GM12878 (cell line): Measurements from ENCODE around the gene SPATA9. TPM values are rescaled to one million over a fixed set of nuclear protein-coding genes. Genes with fewer than 3 reads are reported as not detected.

ENCODE experiments used
- JUNB ChIP-seq: IDR thresholded peaks from 2 replicates; pipeline ENCODE4 v1.6.1; 2016; ENCODE audit warnings: antibody characterized with exemption, mild to moderate bottlenecking
- NR2C2 ChIP-seq: IDR thresholded peaks from 2 replicates; pipeline ENCODE4 v1.6.1; 2011; ENCODE audit warnings: borderline replicate concordance, low read depth; ENCODE audit not compliant: control insufficient read depth, insufficient read length
- NRF1 ChIP-seq: conservative IDR thresholded peaks from 2 replicates; pipeline ENCODE4 v1.6.1; 2011; ENCODE audit warnings: mild to moderate bottlenecking, low read depth, low read length, improper control_type of control experiment
- RAD21 ChIP-seq: IDR thresholded peaks from 2 replicates; pipeline ENCODE4 v1.6.1; 2011; ENCODE audit warnings: mild to moderate bottlenecking, low read depth, low read length, moderate library complexity; ENCODE audit not compliant: insufficient read depth
- RUNX3 ChIP-seq: IDR thresholded peaks from 2 replicates; pipeline ENCODE4 v1.6.1; 2012; ENCODE audit warnings: low read length, inconsistent platforms
- TAF1 ChIP-seq: IDR thresholded peaks from 2 replicates; pipeline ENCODE4 v1.6.1; 2011; ENCODE audit warnings: mild to moderate bottlenecking, low read depth, low read length, borderline replicate concordance
- ZBED1 ChIP-seq: IDR thresholded peaks from 2 replicates; pipeline ENCODE4 v1.6.1; 2016; ENCODE audit warnings: borderline replicate concordance
- ZNF207 ChIP-seq: fragments of 450-650 bp; IDR thresholded peaks from 2 replicates; pipeline ENCODE4 v1.6.1; 2014; ENCODE audit warnings: antibody characterized with exemption, mild to moderate bottlenecking, borderline replicate concordance
- ZNF24 ChIP-seq: fragments of 450-650 bp; IDR thresholded peaks from 2 replicates; pipeline ENCODE4 v1.6.1; 2017; ENCODE audit warnings: antibody characterized with exemption, mild to moderate bottlenecking
- polyA plus RNA-seq, 11 experiments: library from polyadenylated mRNA; depleted of rRNA in 4 of 11; unstranded in 6 of 11; stranded (reverse) in 5 of 11; fragments of >200 nt; fragmentation: Nextera tagmentation in 4 of 11; fragmentation: Illumina TruSeq in 1 of 11; extraction: Ambion mirVana in 4 of 11; extraction: Trizol in 1 of 11; gene quantifications; 1 replicate in 1 of 11; 2 replicates in 10 of 11; pipeline versions ENCODE4 v1.2.1 to v1.2.3, GENCODE V29; 2011 to 2016; ENCODE audit warnings: inconsistent platforms in 2 of 11, missing spikeins in 2 of 11, low read depth in 1 of 11
- total RNA-seq, 4 experiments: library from RNA; depleted of rRNA in 3 of 4; stranded (reverse); fragments of >200 nt in 3 of 4; fragmentation: Illumina TruSeq in 1 of 4; extraction: Trizol in 1 of 4; gene quantifications; 2 replicates each; pipeline versions ENCODE4 v1.2.1 to v1.2.3, GENCODE V29; 2013 to 2021
- TF ChIP-seq, protein P1 (sequence below): fragments of 450-650 bp; conservative IDR thresholded peaks from 2 replicates; pipeline ENCODE4 v1.6.1; 2017; ENCODE audit warnings: mild to moderate bottlenecking, moderate library complexity
- TF ChIP-seq, protein P2 (sequence below): fragments of 450-650 bp; IDR thresholded peaks from 2 replicates; pipeline ENCODE4 v1.6.1; 2017; ENCODE audit warnings: mild to moderate bottlenecking, low read depth, inconsistent platforms; ENCODE audit not compliant: poor library complexity, severe bottlenecking
- TF ChIP-seq, protein P3 (sequence below): IDR thresholded peaks from 2 replicates; pipeline ENCODE4 v1.6.1; 2012; ENCODE audit warnings: low read depth, low read length, improper control_type of control experiment
- TF ChIP-seq, protein P4 (sequence below): fragments of 450-650 bp; IDR thresholded peaks from 2 replicates; pipeline ENCODE4 v1.6.1; 2017; ENCODE audit warnings: borderline replicate concordance
- TF ChIP-seq, protein P5 (sequence below): IDR thresholded peaks from 2 replicates; pipeline ENCODE4 v1.6.1; 2012; ENCODE audit warnings: low read depth, low read length, improper control_type of control experiment
- TF ChIP-seq, protein P6 (sequence below): fragments of 450-650 bp; IDR thresholded peaks from 2 replicates; pipeline ENCODE4 v1.6.1; 2017; ENCODE audit warnings: antibody characterized with exemption, mild to moderate bottlenecking, moderate library complexity
- TF ChIP-seq, protein P7 (sequence below): IDR thresholded peaks from 2 replicates; pipeline ENCODE4 v1.6.1; 2011; ENCODE audit warnings: mild to moderate bottlenecking, low read depth, low read length, moderate library complexity; ENCODE audit not compliant: insufficient replicate concordance

Gene SPATA9
- total and polyA plus RNA-seq, 10 of the 15 experiments (the other 5 are each of a cell fraction or from before 2014, with no cell fraction given) = 0.11 to 0.49 (median 0.16) TPM; not detected in 1

DNA sequence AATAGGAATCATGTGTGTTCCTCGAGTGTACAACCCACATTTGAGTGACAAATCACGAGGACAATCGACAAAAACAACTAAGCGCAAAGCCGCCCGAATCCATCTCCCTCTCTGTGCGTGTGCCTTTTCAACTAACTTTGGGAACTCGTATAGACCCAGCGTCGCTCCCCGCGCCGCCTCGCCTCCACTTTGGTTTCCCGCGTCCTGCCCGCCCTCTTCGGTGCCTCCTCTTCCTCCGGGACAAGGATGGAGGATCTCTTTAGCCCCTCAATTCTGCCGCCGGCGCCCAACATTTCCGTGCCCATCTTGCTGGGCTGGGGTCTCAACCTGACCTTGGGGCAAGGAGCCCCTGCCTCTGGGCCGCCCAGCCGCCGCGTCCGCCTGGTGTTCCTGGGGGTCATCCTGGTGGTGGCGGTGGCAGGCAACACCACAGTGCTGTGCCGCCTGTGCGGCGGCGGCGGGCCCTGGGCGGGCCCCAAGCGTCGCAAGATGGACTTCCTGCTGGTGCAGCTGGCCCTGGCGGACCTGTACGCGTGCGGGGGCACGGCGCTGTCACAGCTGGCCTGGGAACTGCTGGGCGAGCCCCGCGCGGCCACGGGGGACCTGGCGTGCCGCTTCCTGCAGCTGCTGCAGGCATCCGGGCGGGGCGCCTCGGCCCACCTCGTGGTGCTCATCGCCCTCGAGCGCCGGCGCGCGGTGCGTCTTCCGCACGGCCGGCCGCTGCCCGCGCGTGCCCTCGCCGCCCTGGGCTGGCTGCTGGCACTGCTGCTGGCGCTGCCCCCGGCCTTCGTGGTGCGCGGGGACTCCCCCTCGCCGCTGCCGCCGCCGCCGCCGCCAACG lies 62.5 kb downstream of the SPATA9 start, which contains the start of gene GPR150 (continued):
- TF ChIP-seq, protein P1, sequence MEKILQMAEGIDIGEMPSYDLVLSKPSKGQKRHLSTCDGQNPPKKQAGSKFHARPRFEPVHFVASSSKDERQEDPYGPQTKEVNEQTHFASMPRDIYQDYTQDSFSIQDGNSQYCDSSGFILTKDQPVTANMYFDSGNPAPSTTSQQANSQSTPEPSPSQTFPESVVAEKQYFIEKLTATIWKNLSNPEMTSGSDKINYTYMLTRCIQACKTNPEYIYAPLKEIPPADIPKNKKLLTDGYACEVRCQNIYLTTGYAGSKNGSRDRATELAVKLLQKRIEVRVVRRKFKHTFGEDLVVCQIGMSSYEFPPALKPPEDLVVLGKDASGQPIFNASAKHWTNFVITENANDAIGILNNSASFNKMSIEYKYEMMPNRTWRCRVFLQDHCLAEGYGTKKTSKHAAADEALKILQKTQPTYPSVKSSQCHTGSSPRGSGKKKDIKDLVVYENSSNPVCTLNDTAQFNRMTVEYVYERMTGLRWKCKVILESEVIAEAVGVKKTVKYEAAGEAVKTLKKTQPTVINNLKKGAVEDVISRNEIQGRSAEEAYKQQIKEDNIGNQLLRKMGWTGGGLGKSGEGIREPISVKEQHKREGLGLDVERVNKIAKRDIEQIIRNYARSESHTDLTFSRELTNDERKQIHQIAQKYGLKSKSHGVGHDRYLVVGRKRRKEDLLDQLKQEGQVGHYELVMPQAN = no peak; the same call in none of the 2 replicates
- TF ChIP-seq, protein P2, sequence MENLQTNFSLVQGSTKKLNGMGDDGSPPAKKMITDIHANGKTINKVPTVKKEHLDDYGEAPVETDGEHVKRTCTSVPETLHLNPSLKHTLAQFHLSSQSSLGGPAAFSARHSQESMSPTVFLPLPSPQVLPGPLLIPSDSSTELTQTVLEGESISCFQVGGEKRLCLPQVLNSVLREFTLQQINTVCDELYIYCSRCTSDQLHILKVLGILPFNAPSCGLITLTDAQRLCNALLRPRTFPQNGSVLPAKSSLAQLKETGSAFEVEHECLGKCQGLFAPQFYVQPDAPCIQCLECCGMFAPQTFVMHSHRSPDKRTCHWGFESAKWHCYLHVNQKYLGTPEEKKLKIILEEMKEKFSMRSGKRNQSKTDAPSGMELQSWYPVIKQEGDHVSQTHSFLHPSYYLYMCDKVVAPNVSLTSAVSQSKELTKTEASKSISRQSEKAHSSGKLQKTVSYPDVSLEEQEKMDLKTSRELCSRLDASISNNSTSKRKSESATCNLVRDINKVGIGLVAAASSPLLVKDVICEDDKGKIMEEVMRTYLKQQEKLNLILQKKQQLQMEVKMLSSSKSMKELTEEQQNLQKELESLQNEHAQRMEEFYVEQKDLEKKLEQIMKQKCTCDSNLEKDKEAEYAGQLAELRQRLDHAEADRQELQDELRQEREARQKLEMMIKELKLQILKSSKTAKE = no peak
- TF ChIP-seq ZNF24 (peak; percentile 27; the same call in 1 of the 2 replicates), RUNX3 (no peak), NR2C2 (no peak), ZBED1 (no peak), JUNB (no peak), NRF1 (no peak), TAF1 (no peak), ZNF207 (no peak), RAD21 (no peak)
- TF ChIP-seq, protein P3, sequence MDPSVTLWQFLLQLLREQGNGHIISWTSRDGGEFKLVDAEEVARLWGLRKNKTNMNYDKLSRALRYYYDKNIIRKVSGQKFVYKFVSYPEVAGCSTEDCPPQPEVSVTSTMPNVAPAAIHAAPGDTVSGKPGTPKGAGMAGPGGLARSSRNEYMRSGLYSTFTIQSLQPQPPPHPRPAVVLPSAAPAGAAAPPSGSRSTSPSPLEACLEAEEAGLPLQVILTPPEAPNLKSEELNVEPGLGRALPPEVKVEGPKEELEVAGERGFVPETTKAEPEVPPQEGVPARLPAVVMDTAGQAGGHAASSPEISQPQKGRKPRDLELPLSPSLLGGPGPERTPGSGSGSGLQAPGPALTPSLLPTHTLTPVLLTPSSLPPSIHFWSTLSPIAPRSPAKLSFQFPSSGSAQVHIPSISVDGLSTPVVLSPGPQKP = no peak
- TF ChIP-seq, protein P4, sequence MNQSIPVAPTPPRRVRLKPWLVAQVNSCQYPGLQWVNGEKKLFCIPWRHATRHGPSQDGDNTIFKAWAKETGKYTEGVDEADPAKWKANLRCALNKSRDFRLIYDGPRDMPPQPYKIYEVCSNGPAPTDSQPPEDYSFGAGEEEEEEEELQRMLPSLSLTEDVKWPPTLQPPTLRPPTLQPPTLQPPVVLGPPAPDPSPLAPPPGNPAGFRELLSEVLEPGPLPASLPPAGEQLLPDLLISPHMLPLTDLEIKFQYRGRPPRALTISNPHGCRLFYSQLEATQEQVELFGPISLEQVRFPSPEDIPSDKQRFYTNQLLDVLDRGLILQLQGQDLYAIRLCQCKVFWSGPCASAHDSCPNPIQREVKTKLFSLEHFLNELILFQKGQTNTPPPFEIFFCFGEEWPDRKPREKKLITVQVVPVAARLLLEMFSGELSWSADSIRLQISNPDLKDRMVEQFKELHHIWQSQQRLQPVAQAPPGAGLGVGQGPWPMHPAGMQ = no peak
- TF ChIP-seq, protein P5, sequence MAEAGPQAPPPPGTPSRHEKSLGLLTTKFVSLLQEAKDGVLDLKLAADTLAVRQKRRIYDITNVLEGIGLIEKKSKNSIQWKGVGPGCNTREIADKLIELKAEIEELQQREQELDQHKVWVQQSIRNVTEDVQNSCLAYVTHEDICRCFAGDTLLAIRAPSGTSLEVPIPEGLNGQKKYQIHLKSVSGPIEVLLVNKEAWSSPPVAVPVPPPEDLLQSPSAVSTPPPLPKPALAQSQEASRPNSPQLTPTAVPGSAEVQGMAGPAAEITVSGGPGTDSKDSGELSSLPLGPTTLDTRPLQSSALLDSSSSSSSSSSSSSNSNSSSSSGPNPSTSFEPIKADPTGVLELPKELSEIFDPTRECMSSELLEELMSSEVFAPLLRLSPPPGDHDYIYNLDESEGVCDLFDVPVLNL = no peak
- TF ChIP-seq, protein P6, sequence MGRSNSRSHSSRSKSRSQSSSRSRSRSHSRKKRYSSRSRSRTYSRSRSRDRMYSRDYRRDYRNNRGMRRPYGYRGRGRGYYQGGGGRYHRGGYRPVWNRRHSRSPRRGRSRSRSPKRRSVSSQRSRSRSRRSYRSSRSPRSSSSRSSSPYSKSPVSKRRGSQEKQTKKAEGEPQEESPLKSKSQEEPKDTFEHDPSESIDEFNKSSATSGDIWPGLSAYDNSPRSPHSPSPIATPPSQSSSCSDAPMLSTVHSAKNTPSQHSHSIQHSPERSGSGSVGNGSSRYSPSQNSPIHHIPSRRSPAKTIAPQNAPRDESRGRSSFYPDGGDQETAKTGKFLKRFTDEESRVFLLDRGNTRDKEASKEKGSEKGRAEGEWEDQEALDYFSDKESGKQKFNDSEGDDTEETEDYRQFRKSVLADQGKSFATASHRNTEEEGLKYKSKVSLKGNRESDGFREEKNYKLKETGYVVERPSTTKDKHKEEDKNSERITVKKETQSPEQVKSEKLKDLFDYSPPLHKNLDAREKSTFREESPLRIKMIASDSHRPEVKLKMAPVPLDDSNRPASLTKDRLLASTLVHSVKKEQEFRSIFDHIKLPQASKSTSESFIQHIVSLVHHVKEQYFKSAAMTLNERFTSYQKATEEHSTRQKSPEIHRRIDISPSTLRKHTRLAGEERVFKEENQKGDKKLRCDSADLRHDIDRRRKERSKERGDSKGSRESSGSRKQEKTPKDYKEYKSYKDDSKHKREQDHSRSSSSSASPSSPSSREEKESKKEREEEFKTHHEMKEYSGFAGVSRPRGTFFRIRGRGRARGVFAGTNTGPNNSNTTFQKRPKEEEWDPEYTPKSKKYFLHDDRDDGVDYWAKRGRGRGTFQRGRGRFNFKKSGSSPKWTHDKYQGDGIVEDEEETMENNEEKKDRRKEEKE = no peak
- TF ChIP-seq, protein P7, sequence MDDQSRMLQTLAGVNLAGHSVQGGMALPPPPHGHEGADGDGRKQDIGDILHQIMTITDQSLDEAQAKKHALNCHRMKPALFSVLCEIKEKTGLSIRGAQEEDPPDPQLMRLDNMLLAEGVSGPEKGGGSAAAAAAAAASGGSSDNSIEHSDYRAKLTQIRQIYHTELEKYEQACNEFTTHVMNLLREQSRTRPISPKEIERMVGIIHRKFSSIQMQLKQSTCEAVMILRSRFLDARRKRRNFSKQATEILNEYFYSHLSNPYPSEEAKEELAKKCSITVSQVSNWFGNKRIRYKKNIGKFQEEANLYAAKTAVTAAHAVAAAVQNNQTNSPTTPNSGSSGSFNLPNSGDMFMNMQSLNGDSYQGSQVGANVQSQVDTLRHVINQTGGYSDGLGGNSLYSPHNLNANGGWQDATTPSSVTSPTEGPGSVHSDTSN = peak; percentile 36
